Mesothelial cell of epicardium (in vitro differentiated cells): ENCODE data around the gene TMCO4. TPM values are rescaled to one million over a fixed set of nuclear protein-coding genes. Genes with fewer than 3 reads are reported as not detected.

ENCODE experiments used
- DNase-seq, 2 experiments: peaks; one replicate each; pipeline ENCODE4 v3.0.0; 2021; ENCODE audit warnings: low spot score in 2 of 2; ENCODE audit not compliant: unreplicated experiment in 2 of 2
- H3K27ac Mint-ChIP-seq: 2 replicates; pipeline ENCODE4 v1.8.0; 2021; ENCODE audit warnings: mixed read lengths
- H3K27me3 Mint-ChIP-seq: 2 replicates; pipeline ENCODE4 v1.8.0; 2021; ENCODE audit warnings: low read depth, mixed read lengths
- H3K36me3 Mint-ChIP-seq: 2 replicates; pipeline ENCODE4 v1.8.0; 2021; ENCODE audit warnings: mixed read lengths
- H3K4me1 Mint-ChIP-seq: 2 replicates; pipeline ENCODE4 v1.8.0; 2021; ENCODE audit warnings: mixed read lengths
- H3K4me3 Mint-ChIP-seq: 2 replicates; pipeline ENCODE4 v1.8.0; 2021; ENCODE audit warnings: mild to moderate bottlenecking, moderate library complexity, mixed read lengths
- H3K9me3 Mint-ChIP-seq: 2 replicates; pipeline ENCODE4 v1.8.0; 2021; ENCODE audit warnings: mixed read lengths
- CTCF ChIP-seq: fragments of 200-600 bp; sonication (generic); IDR thresholded peaks from one replicate; pipeline ENCODE4 v1.5.0; 2021; ENCODE audit warnings: antibody characterized with exemption; ENCODE audit not compliant: unreplicated experiment
- total RNA-seq: library from RNA; stranded (reverse); gene quantifications from 3 replicates; pipeline ENCODE4 v1.2.1, GENCODE V29; 2021

The TMCO4 gene
- total RNA-seq, 1 donor from 2014 or later, result 21.4 TPM

- Mint-ChIP-seq H3K9me3 (no peaks in the 10 kb centered on the region), H3K27me3 (no peaks in the 10 kb centered on the region), H3K4me1 (no peaks in the 10 kb centered on the region), H3K36me3 (peaks cover 4% of the 10 kb centered on the region), H3K4me3 (no peak overlapping the region), H3K27ac (no peak overlapping the region)
- no peak for TF ChIP-seq CTCF
- no peak for DNase-seq
Observed at GRCh38 chr1:19768353-19769210, 31.1 kb downstream of the TMCO4 start.

- Mint-ChIP-seq H3K4me3 (no peak overlapping the region), H3K27me3 (no peaks in the 10 kb centered on the region), H3K36me3 (peaks cover 4% of the 10 kb centered on the region), H3K27ac (no peak overlapping the region), H3K9me3 (no peaks in the 10 kb centered on the region), H3K4me1 (no peaks in the 10 kb centered on the region)
- DNase-seq, result no peak
- no peak for TF ChIP-seq CTCF
Observed at GRCh38 chr1:19765623-19766022, 34.1 kb downstream of the TMCO4 start.

GRCh38 chr1:19764848-19765247, 34.9 kb downstream of the TMCO4 start:
- no peak overlapping the region for H3K27ac Mint-ChIP-seq
- no peaks in the 10 kb centered on the region for H3K27me3 Mint-ChIP-seq
- no peaks in the 10 kb centered on the region for H3K9me3 Mint-ChIP-seq
- no peak for TF ChIP-seq CTCF
- no peaks in the 10 kb centered on the region for H3K4me1 Mint-ChIP-seq
- no peak for DNase-seq
- no peak overlapping the region for H3K4me3 Mint-ChIP-seq
- peaks cover 3% of the 10 kb centered on the region for H3K36me3 Mint-ChIP-seq

- H3K9me3 Mint-ChIP-seq, result peaks cover 7% of the 10 kb centered on the region
- H3K4me1 Mint-ChIP-seq, result no peaks in the 10 kb centered on the region
- DNase-seq, result peak in 1 of 2 experiments; percentile 56
- peaks cover 5% of the 10 kb centered on the region for H3K36me3 Mint-ChIP-seq
- H3K27me3 Mint-ChIP-seq, result no peaks in the 10 kb centered on the region
- no peak overlapping the region for H3K27ac Mint-ChIP-seq
- peak; percentile 53 for TF ChIP-seq CTCF
- H3K4me3 Mint-ChIP-seq, result no peak overlapping the region
Observed at GRCh38 chr1:19762175-19762779, 37.4 kb downstream of the TMCO4 start.

GRCh38 chr1:19759740-19760089, 40.0 kb downstream of the TMCO4 start:
- Mint-ChIP-seq H3K4me3 (no peak overlapping the region), H3K9me3 (peaks cover 7% of the 10 kb centered on the region), H3K27ac (no peak overlapping the region)

More at GRCh38 chr1:19759740-19760089, 40.0 kb downstream of the TMCO4 start:
- DNase-seq, result no peak
- Mint-ChIP-seq H3K4me1 (peaks cover 1% of the 10 kb centered on the region), H3K36me3 (peaks cover 8% of the 10 kb centered on the region), H3K27me3 (no peaks in the 10 kb centered on the region)
- TF ChIP-seq CTCF, result no peak
